ENCODE data around the gene CCDC80.

The CCDC80 gene, protein sequence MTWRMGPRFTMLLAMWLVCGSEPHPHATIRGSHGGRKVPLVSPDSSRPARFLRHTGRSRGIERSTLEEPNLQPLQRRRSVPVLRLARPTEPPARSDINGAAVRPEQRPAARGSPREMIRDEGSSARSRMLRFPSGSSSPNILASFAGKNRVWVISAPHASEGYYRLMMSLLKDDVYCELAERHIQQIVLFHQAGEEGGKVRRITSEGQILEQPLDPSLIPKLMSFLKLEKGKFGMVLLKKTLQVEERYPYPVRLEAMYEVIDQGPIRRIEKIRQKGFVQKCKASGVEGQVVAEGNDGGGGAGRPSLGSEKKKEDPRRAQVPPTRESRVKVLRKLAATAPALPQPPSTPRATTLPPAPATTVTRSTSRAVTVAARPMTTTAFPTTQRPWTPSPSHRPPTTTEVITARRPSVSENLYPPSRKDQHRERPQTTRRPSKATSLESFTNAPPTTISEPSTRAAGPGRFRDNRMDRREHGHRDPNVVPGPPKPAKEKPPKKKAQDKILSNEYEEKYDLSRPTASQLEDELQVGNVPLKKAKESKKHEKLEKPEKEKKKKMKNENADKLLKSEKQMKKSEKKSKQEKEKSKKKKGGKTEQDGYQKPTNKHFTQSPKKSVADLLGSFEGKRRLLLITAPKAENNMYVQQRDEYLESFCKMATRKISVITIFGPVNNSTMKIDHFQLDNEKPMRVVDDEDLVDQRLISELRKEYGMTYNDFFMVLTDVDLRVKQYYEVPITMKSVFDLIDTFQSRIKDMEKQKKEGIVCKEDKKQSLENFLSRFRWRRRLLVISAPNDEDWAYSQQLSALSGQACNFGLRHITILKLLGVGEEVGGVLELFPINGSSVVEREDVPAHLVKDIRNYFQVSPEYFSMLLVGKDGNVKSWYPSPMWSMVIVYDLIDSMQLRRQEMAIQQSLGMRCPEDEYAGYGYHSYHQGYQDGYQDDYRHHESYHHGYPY

GRCh38 chr3:112640930-112641801 lies at the start of gene CCDC80:
Gene CCDC80, minus strand, starts transcription at chr3:112641143. Its CDS starts 1,238 bp downstream, at chr3:112639905.
- DNase-seq = no peak

GRCh38 chr3:112689989-112690388 lies 49.0 kb upstream of the CCDC80 start:
- no peak for DNase-seq

- DNase-seq = no peak
Observed at GRCh38 chr3:112689385-112689784, 48.4 kb upstream of the CCDC80 start.

DNA sequence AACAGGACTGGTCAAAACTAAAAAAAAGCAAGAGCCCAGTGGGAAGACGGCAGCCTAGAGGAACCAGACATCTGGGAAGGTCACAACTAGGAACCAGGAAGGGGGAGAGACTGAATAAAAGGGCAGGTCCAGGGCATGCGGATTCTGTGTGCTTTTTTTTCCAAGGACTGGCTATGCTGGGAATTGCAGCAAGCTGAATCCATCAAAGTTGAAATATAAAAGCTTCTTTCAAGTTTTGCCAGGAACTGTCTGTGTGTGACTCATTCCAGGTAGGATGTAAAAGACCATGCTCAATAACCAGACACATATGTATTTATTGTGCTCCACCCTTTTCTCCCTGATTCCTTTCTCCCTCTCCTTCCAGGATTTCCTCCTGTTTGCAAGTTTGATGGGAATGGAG lies 47.9 kb upstream of the CCDC80 start:
- no peak for DNase-seq

DNA sequence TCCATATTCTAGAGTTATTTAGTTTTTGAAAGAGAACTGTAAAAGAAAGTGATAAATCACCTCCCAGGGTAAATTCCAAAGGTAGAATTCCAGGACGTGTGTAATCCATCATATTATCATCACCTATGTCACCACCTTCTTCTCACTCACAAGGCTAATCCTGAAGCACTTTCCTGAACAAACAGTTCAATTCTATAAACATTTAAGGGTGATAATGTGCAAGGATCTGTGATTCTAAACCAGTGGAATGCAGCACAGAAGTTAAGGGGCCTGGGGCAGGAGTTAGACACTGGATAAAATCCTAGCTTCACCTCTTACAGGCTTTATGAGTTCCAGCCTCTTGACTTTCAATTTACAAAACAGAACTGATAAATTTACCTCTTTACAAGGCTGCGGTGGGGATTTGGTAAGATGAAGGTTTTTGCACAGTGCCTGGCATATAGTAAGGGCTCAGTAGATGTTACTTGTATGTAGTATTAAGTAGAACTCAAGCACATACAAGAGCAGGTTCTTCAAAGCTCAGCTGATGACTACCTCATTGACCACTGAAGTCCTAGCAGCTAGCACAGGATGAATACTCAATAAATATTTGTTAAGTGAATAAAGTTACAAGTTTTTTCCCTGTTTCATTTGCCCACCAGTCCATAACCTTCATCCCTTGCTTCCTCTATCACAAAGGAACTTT lies 47.3 kb upstream of the CCDC80 start:
- no peak for DNase-seq

- no peak for DNase-seq
Observed at GRCh38 chr3:112687616-112688015, 46.7 kb upstream of the CCDC80 start.

DNA sequence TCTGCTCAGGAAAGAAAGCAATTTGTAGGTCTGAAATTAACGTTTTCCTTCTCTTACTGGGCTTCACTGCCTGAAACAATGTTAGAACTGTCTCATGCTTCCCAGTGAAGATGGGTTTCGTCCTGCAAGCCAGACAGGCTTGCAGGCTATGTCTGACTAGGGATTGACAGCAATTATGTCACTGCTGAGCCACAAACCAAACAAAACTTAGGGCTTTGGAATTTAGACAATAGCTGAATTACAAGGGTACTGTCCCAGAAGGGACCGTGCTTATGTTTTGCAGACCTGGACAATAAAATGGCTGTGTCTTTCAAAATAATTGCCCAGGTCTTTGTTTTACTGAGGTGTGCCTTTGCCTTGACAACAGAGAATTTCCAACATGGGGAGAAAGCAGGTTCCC lies 46.3 kb upstream of the CCDC80 start:
- no peak for DNase-seq

GRCh38 chr3:112685956-112686799 lies 45.2 kb upstream of the CCDC80 start:
- no peak for DNase-seq

GRCh38 chr3:112685420-112685819 lies 44.5 kb upstream of the CCDC80 start:
- DNase-seq = no peak

DNA sequence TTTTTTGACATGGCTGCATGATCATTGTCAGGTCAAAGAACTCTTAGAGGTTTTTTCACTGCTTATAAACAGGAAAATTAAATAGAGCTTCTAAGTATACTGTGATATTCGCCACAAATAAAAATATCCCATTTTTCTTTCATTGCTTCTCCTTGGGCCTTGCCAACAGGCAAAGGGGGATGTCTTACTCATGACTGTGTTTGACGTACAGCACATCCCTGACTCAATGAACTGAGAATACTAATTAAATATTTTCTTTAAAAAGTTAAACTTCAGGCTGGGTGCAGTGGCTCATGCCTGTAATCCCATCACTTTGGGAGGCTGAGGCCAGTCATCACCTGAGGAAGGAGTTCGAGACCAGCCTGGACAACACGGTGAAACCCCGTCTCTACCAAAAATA lies 41.4 kb upstream of the CCDC80 start:
- DNase-seq = no peak

DNA sequence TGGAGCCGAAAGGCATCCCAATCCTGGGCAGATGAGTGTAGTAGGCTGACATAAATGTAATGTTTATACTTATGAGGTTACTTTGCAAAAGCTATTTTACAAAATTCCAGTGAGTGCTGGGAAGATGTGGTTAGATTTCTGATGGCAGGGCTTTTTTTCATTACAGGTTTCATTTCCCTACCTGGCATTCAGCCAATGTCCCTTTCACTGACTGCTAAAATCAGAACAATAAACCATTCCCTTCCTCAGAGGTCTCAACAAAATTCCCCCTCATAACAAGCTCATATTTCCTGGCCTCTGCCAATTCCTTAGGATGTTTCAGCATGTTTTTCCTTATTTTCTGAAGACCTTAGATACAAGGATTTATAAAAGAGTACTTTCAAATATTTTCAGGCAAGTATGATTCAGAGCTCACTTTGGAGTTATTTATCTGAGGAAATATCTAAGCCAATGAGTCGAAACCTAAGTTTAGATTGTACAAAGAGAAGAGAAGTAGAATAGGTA lies 40.9 kb upstream of the CCDC80 start:
- DNase-seq = no peak

DNA sequence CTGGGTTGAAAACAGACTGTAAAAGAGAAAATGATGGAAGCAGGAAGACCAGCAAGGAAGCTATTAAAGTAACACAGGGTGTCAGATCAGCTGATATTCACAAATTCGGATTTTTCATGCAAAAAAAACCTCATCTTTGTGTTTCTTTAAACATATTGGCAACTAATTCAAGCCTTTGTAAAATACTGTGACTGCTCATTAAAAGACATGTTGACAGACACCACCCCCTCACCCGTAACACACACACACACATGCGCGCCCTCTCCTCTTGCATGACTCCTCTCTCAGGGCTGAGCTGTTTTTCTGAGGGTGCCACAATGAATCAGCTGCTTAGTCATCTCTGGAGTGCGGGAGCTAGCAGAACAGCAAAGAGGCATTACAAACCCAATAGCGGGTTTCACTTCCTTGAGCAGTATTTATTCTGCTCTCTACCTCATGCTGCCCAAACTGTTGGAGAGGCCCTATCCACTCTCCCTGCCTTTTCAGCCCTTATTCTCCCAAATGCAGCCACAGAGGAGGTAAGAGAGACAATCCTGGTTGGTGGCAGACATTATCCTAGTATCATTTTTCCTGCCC lies 35.8 kb upstream of the CCDC80 start:
- peak; percentile 14 for DNase-seq

- no peak for DNase-seq
Observed at GRCh38 chr3:112675943-112676535, 35.1 kb upstream of the CCDC80 start.

- DNase-seq = no peak
Observed at GRCh38 chr3:112675349-112675748, 34.4 kb upstream of the CCDC80 start.

DNA sequence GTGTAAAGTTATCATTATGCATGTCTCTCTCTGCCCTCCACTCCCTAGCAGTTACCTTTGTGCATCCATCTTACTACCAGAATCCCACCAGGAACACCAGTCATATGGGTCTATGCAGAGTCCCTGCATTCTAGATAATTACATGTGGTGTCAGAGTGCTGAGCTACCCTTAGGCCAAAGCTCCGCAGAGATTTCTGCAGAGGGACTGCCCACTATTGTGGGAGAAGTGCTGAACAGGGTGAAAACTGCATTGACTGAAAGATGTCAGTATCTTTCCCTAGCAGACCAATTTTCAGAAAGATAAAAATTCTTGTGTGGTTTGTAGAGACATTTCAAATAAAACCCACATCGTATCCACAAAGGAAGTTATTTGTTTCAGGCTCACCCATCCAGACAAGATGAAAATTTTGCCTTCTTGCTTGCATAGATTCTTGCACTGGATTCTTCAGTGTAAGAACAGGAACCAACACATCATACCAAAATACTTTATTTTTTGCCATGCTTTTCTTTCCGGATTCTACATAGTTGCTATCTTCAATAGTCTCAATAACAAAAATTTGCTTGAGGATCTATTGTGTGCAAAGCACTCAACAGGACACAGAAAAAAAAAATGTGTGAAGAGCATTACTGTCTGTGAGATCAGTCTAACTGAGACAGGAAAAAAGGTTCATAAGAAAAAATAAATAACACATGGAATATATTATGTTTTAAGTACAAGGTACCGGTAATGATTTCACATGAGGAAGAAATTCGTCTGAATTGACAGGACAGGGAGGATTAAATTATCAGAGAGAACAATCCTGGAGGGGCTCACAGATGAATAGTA lies 32.0 kb upstream of the CCDC80 start:
- DNase-seq = no peak

DNA sequence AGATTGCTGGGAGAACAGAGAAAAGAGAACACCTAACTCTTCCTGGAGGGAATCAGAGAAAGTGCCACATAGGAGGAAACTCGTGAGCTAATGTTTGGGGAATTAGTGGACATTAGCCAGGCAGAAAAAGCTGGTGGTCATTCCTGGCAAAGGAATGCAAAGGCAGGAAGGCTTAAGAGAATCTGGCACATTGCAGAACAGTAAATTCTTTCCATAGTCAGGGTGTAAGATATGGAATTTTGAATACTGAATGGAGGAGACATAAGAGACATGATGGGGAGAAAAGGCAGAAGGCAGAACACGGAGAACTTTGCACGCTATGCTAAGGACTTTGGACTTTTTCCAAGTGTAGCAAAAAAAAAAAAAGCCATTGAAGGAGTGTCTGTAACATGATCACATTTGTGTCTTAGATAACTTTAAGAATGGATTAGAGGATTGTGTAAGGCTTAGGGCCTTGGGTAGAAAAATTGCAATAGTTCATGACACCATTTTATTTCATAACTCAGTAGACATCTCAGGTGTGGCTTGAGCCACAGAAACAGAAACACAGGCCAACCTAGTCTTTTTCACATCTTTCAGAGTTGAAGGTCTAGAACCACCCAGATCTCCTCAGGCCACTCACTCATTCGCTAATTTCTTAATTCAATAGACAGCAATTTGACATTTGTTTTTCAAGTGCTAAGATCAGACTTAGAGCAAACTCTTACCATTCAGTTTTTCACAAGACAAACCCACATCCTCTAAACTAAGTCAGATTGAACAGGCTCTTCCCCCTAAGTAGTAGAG lies 31.2 kb upstream of the CCDC80 start:
- no peak for DNase-seq

DNA sequence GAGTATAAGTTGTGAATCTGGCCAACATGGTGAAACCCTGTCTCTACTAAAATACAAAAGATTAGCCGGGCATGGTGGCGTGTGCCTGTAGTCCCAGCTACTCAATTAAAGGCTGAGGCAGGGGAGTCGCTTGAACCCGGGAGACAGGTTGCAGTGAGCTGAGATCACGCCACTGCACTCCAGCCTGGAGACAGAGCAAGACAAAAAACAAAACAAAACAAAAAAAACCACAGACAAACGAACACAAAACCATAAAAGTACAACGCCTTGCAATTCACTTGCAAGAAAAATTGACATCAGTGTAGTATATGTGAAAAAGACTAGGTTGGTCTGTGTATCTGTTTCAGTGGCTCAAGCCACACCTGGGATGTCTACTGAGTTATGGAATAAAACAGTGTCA lies 29.9 kb upstream of the CCDC80 start:
- no peak for DNase-seq

- DNase-seq = no peak
Observed at GRCh38 chr3:112667599-112667998, 26.7 kb upstream of the CCDC80 start.
